Activated CD4-positive, alpha-beta T cell treated with anti-CD3 and anti-CD28 coated beads, Interleukin-2, amount 10 ng/mL, durations not matched to agents 24 days and 14 days (primary cell): ENCODE results near the gene LRRC55. TPM values are rescaled to one million over a fixed set of nuclear protein-coding genes. Genes with fewer than 3 reads are reported as not detected.

Experiments
- DNase-seq: peaks from one replicate; pipeline ENCODE4 v3.0.0; 2022
- H3K27ac Mint-ChIP-seq: one replicate; pipeline ENCODE4 v1.8.0; 2022; ENCODE audit warnings: mild to moderate bottlenecking, mixed read lengths
- H3K27me3 Mint-ChIP-seq: one replicate; pipeline ENCODE4 v1.8.0; 2022; ENCODE audit warnings: mixed read lengths
- H3K36me3 Mint-ChIP-seq: one replicate; pipeline ENCODE4 v1.8.0; 2022; ENCODE audit warnings: low read depth, mild to moderate bottlenecking, mixed read lengths
- H3K4me1 Mint-ChIP-seq: one replicate; pipeline ENCODE4 v1.8.0; 2021; ENCODE audit warnings: mixed read lengths
- H3K4me3 Mint-ChIP-seq: one replicate; pipeline ENCODE4 v1.8.0; 2022; ENCODE audit warnings: mild to moderate bottlenecking, moderate library complexity, mixed read lengths
- H3K9me3 Mint-ChIP-seq: one replicate; pipeline ENCODE4 v1.8.0; 2021; ENCODE audit warnings: mixed read lengths
- intact Hi-C: fragments of 100-400 bp; cut with micrococcal nuclease; formaldehyde crosslinking; loops from one replicate; pipeline ENCODE4 v1.15.1; 2023
- total RNA-seq: library from RNA; stranded (reverse); gene quantifications from 2 replicates; pipeline ENCODE4 v1.2.3, GENCODE V29; 2022

Gene LRRC55
- total RNA-seq, 1 donor from 2014 or later: not detected

DNA sequence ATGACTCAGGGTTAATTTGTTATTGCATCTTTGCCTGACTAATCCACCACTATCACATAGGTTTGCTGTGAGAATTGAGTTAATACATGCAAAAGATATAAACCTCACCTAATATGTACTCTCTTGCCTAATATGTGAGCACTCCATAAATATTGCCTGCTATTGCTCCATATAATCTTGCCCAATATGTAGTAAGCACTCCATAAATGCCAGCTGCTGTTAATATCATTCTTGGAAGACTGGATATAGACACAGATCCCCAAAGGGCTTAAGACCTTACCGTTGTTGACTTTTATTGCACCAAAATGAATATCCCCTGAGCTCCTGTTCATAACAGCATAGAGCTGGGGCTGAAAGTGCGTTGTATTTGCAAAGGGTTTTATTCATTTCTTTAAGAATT is 27.0 kb upstream of the LRRC55 start:
- intact Hi-C loops: no loop called here
- Mint-ChIP-seq H3K4me1 (no peaks in the 10 kb centered on the region), H3K9me3 (no peaks in the 10 kb centered on the region), H3K27me3 (peaks cover 7% of the 10 kb centered on the region), H3K36me3 (no peaks in the 10 kb centered on the region), H3K4me3 (no peak overlapping the region), H3K27ac (no peak overlapping the region)
- no peak for DNase-seq

DNA sequence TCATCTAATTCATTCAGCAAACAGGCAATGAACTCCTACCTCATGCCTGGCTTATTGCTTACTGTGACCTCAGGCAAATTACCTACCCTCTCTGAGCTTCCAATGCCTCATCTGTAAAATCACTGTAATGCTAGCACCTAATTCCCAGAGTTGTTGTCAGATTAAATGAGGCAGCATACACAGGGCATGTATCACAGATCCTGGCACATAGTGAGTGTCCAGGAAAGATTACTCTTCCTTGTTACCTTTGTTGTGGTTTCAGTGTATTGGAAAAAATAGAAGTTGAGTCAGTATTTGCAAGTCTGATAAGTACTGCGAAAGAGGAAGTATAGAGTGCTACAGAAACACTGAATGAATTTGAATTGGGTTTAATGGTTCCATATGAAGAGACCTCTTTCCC is 26.4 kb upstream of the LRRC55 start:
- no peak for DNase-seq
- Mint-ChIP-seq H3K4me1 (no peaks in the 10 kb centered on the region), H3K36me3 (no peaks in the 10 kb centered on the region), H3K27ac (no peak overlapping the region), H3K27me3 (peaks cover 7% of the 10 kb centered on the region), H3K4me3 (no peak overlapping the region), H3K9me3 (no peaks in the 10 kb centered on the region)
- intact Hi-C loops: no loop called here

DNA sequence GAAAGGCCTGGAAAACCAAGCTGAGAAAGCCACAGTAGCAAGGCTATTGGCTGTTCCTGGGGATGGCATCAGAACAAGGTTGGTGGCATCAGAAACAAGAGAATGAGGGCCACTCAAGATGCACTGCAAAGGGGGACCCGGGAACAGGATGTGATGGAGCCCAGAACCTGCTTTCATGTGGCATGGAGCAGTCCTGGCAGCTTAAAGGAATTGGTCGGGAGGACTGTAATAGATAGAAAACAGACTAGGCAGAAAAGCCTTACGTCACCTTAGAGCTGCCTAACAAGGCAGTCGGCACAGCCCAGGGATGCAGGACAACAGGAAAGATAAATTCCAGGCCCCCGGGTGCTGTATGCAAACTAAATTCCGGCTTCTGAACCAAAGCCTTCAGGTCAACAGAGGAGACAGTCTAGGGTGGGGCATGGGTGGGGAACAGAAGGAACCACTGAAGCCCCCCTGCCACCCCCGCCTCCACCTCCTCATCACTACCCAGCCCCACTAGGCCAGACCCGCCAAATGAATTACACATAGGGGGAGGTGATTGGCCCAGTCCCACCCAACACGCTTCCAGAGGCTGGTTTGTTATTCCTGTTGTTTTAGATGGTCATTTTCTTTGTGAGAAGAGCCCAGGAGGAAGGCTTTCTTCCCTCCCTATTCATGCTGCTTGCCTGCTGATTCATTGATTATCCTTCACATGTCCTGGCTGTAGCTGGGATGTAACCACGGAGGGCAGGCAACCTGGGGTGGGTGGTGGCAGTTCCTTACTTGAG is 25.7 kb upstream of the LRRC55 start:
- intact Hi-C loops: no loop called here
- Mint-ChIP-seq H3K9me3 (no peaks in the 10 kb centered on the region), H3K36me3 (no peaks in the 10 kb centered on the region), H3K4me3 (no peak overlapping the region), H3K27ac (no peak overlapping the region), H3K27me3 (peaks cover 8% of the 10 kb centered on the region), H3K4me1 (no peaks in the 10 kb centered on the region)
- no peak for DNase-seq

DNA sequence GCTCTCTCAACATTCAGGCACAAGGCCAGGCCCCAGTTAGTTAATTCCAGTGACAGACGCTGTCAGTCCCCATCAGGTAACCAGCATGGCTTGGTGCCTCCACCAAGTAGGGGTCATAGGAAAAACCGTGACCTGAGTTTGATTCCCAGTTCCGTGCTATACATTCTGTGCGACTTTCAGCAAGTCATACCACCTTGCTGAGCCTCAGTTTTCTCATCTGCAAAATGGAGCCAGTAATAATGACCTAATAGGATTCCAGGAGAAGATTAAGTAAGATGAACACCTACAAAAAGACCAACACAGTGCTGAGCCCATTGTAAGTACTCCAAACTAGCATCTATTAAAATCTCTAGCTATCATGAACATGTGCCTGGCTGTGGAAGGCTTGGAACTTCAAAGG is 24.8 kb upstream of the LRRC55 start:
- H3K27me3 Mint-ChIP-seq: peaks cover 12% of the 10 kb centered on the region
- intact Hi-C loops: no loop called here
- DNase-seq: no peak
- H3K27ac Mint-ChIP-seq: no peak overlapping the region
- no peaks in the 10 kb centered on the region for H3K9me3 Mint-ChIP-seq
- H3K4me1 Mint-ChIP-seq: no peaks in the 10 kb centered on the region
- no peaks in the 10 kb centered on the region for H3K36me3 Mint-ChIP-seq
- no peak overlapping the region for H3K4me3 Mint-ChIP-seq

DNA sequence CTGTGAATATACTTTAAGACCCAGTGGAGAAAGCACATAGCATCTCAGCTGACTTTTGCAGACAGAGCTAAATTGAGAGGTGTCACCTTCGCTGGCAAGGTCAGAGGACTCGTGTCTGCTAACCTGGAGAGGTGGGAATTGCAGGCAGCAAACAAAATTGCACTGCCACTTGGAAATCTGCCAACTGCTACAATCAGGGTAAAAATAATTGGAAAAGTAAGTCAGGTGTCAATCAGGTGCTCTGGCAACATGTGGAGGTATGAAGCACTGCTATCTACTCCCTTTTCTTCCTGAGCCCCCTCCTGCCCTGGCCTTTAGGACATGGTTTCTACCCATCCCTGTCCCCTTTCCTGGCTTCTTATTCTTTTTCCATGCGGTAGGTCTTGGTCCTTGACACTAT is 24.1 kb upstream of the LRRC55 start:
- Mint-ChIP-seq H3K9me3 (no peaks in the 10 kb centered on the region), H3K36me3 (no peaks in the 10 kb centered on the region), H3K27ac (no peak overlapping the region), H3K4me1 (no peaks in the 10 kb centered on the region), H3K27me3 (peaks cover 14% of the 10 kb centered on the region), H3K4me3 (no peak overlapping the region)
- no peak for DNase-seq
- intact Hi-C loops: no loop called here

DNA sequence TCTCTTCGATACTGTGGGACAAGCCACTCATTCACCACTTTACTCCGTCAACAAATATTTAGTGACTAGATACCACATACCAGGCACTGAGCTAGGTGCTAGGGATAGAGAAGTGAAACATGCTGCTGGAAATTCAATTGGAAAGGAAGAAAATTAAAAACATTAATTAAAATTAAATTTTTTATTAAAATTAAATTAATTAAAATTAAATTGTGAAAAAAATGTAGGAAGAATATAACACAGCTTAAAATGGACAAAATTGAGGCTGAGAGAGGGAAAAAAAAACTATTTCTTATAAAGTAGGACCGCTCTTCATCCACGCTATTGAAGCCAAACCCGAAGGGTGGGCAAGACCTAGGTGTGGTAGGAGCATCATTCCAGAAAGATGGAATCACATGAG is 23.6 kb upstream of the LRRC55 start:
- Mint-ChIP-seq H3K27ac (no peak overlapping the region), H3K9me3 (no peaks in the 10 kb centered on the region)
- intact Hi-C loops: no loop called here

DNA sequence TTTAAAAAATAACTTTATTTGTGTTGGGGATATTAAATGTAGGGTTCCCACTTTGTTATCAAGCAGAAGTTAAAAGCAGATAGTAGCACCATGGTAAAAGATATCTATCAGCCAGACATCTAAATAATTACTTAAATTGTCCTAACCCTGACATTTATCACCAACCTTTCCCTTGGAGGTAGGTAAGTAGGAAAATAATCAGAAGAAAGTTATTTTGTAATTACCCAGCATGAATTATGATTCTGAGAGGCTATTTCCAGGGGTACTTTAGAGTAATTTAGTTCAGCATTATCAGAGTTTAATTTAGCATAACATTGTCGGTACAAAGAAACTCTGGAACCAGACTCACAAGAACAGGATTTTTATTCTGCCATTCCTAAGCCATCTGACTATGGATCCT is 23.2 kb upstream of the LRRC55 start:
- Mint-ChIP-seq H3K4me1 (no peaks in the 10 kb centered on the region), H3K27me3 (peaks cover 14% of the 10 kb centered on the region), H3K9me3 (no peaks in the 10 kb centered on the region), H3K4me3 (no peak overlapping the region), H3K27ac (no peak overlapping the region), H3K36me3 (no peaks in the 10 kb centered on the region)
- DNase-seq: no peak
- intact Hi-C loops: no loop called here

More for the DNA sequence above, 23.6 kb upstream of the LRRC55 start:
- DNase-seq: no peak
- Mint-ChIP-seq H3K4me1 (no peaks in the 10 kb centered on the region), H3K27me3 (peaks cover 14% of the 10 kb centered on the region), H3K36me3 (no peaks in the 10 kb centered on the region), H3K4me3 (no peak overlapping the region)

DNA sequence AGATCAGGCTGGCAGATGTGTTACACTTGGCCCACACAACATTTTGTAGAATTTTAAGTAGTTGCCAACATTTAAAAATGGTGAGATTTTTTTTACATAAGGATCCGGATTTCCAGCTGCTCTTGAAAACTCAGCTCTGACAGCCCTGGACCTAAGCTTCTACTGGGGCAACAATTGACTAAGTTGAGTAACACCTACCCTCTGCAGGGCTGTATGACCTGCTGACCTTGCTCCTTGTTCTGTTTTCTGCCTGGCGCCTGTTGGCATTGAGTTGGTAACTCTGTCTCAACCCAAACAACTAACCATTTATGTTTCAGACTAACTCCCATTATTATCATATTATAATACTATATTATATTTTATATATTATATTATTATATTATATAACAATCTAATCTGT is 21.1 kb upstream of the LRRC55 start:
- DNase-seq: no peak
- no peaks in the 10 kb centered on the region for H3K4me1 Mint-ChIP-seq
- intact Hi-C loops: no loop called here
- no peaks in the 10 kb centered on the region for H3K36me3 Mint-ChIP-seq
- no peak overlapping the region for H3K27ac Mint-ChIP-seq
- H3K9me3 Mint-ChIP-seq: no peaks in the 10 kb centered on the region
- H3K4me3 Mint-ChIP-seq: no peak overlapping the region
- H3K27me3 Mint-ChIP-seq: peaks cover 9% of the 10 kb centered on the region

DNA sequence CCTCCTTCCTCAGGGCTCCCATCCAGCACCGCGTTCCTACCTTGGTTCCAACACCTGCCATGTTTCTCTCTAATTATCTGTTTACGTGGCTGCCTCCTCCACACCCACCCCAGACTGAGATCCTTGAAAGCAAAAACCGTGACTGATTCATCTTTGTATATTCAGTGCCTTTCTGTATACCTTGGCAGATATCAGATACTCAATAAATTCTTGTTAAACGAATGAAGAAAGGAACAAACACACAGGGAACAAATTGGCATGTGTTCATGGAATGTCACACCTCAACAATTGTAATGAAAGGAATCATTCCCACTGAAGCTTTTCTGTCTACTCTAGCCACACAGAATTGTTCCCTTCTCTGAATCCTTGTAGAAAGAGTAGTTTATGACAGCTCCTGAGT is 20.4 kb upstream of the LRRC55 start:
- Mint-ChIP-seq H3K27me3 (peaks cover 9% of the 10 kb centered on the region), H3K4me1 (no peaks in the 10 kb centered on the region), H3K4me3 (no peak overlapping the region), H3K36me3 (no peaks in the 10 kb centered on the region), H3K27ac (no peak overlapping the region), H3K9me3 (no peaks in the 10 kb centered on the region)
- intact Hi-C loops: no loop called here
- no peak for DNase-seq

DNA sequence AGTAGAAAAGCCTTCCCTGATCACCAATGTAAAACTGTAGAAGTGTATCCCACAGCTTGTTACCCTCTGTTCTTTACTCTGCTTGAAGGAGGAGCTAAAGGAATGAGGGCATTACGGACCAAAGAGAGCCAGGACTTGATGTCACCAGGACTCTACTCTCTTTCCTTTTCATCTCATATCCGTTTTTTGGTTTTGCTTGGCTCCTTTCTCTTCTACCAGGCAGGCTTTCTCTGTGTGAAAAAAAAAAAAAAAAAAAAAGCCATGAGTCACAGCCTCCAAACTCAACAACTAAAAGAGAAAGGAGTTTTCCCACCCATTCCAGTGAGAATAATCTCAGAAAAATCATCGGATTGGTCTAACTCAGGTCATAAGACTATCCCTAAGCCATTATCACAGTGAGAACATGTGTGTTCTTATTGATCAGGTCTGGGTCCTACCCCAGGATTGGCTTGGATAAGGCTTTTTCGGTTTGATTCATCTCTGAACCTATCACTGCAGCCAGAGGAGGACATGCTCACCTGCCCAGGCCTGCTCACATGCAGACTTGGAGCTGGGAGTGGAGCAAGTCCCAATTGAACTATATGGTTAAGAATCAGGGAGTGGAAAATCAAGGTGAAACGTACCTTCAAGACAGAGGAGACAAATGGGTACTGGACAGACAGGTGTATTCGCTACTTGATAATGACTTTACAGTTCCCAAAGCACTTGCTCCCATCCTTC is 19.4 kb upstream of the LRRC55 start:
- intact Hi-C loops: no loop called here
- no peaks in the 10 kb centered on the region for H3K4me1 Mint-ChIP-seq
- peaks cover 9% of the 10 kb centered on the region for H3K27me3 Mint-ChIP-seq
- H3K4me3 Mint-ChIP-seq: no peak overlapping the region
- no peak for DNase-seq
- H3K27ac Mint-ChIP-seq: no peak overlapping the region
- no peaks in the 10 kb centered on the region for H3K36me3 Mint-ChIP-seq
- no peaks in the 10 kb centered on the region for H3K9me3 Mint-ChIP-seq

DNA sequence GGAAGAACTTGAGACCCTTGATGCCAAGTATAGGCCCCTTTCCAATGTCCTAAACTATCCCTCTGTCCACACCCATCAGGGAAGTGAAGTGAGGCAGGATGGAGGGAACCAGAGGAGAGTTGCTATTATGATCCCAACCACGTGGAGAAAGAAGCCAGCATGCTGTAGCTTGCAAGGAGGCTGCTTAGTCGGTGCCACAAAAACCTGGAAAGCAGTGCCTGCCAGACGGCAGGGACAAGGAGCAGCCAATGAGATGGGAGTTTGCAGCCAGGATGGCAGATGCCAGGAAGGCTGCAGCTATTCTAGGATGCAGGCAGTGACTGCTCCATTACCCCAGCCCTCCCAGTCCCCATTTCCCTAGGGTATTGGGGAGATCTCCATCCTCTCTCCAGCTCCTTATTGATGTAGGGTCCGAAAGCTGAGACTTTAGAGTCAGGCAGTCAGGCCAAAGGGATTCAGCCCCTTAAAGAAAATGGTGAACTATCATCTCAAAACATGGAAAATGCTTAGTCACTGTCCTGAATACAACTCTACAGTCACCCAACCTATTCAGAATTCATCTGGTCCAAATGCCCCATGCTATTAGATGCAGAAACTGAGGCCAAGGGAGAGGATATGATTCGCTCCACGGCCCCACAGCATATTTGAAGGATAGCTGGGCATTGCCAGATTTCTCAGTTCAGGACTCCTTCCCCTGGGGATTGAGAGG is 18.4 kb upstream of the LRRC55 start:
- intact Hi-C loops: no loop called here
- Mint-ChIP-seq H3K9me3 (no peaks in the 10 kb centered on the region), H3K36me3 (no peaks in the 10 kb centered on the region), H3K4me1 (no peaks in the 10 kb centered on the region), H3K27me3 (peaks cover 9% of the 10 kb centered on the region), H3K4me3 (no peak overlapping the region), H3K27ac (no peak overlapping the region)
- DNase-seq: no peak

DNA sequence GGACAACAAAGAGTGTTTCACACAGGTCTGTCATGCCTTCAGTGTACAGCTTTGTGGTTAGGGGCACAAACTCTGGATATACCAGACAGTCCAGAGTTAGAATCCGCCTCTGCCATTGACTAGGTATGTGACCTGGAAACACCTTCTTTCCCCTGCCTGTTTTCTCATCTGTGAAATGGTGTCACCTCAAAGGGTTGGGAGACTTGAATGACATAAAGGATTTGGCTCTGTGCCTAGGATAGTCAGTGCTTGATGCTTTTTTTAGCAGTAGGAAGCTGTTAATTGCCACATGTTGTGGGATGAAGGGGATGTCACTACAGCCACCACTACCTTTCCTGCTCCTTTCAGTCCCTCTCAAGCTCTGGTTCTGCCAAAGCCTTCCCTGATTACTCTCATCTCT is 17.4 kb upstream of the LRRC55 start:
- H3K4me1 Mint-ChIP-seq: no peaks in the 10 kb centered on the region
- H3K27ac Mint-ChIP-seq: no peak overlapping the region
- DNase-seq: no peak
- no peaks in the 10 kb centered on the region for H3K9me3 Mint-ChIP-seq
- H3K27me3 Mint-ChIP-seq: peaks cover 7% of the 10 kb centered on the region
- H3K4me3 Mint-ChIP-seq: no peak overlapping the region
- no peaks in the 10 kb centered on the region for H3K36me3 Mint-ChIP-seq
- intact Hi-C loops: no loop called here

DNA sequence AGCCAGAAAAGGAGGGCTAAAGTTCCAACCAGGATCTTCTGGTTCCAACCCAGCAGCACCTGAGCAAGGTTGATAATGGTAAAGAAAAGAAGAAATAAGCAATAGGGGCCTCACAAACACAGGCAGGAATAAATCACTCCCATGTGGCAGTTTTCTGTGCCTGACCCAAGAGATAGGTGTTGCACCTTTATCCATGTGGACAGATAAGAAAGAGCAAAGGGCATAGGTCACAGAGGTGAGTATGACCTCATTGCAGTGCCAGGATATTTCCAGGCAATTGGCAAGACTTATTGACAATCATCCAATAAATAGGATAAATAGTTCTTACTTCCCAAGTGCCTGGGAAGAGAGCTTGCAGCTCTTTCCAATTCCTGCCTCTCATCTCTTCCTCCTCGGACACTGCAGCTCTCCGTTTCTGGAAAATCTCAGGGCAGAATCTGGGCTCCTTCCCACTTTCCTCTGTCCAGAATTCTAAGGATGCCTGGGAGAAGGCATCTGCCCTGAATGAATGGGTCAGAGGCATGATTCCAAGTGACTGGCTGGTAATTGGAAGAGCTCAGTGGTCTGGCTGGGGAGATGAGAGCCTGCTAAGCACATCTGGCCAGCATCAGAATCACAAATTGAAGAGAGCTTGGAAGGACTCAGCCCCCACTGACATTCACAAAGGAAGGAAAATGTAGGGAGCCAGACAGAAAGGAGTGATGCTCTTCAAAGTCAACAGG is 14.5 kb upstream of the LRRC55 start:
- intact Hi-C loops: no loop called here
- Mint-ChIP-seq H3K4me3 (no peak overlapping the region), H3K4me1 (no peaks in the 10 kb centered on the region), H3K9me3 (no peaks in the 10 kb centered on the region), H3K27me3 (no peaks in the 10 kb centered on the region), H3K27ac (no peak overlapping the region), H3K36me3 (no peaks in the 10 kb centered on the region)
- no peak for DNase-seq
